Activated CD4-positive, alpha-beta T cell treated with anti-CD3 and anti-CD28 coated beads, Interleukin-2, amount 10 ng/mL, durations not matched to agents 24 days and 14 days (primary cell): ENCODE results near the gene LIN9. TPM values are rescaled to one million over a fixed set of nuclear protein-coding genes. Genes with fewer than 3 reads are reported as not detected.
A peak's percentile ranks its signal among the peaks of the same experiment; 100 is the strongest.
"Not testable (repeated sequence)": the region's sequence is repeated elsewhere in the genome, so short reads cannot be mapped to it uniquely, and the experiment has no call there.

ENCODE experiments used
- DNase-seq: peaks from one replicate; pipeline ENCODE4 v3.0.0; 2022
- H3K27ac Mint-ChIP-seq: one replicate; pipeline ENCODE4 v1.8.0; 2022; ENCODE audit warnings: mild to moderate bottlenecking, mixed read lengths
- H3K27me3 Mint-ChIP-seq: one replicate; pipeline ENCODE4 v1.8.0; 2022; ENCODE audit warnings: mixed read lengths
- H3K36me3 Mint-ChIP-seq: one replicate; pipeline ENCODE4 v1.8.0; 2022; ENCODE audit warnings: low read depth, mild to moderate bottlenecking, mixed read lengths
- H3K4me1 Mint-ChIP-seq: one replicate; pipeline ENCODE4 v1.8.0; 2021; ENCODE audit warnings: mixed read lengths
- H3K4me3 Mint-ChIP-seq: one replicate; pipeline ENCODE4 v1.8.0; 2022; ENCODE audit warnings: mild to moderate bottlenecking, moderate library complexity, mixed read lengths
- H3K9me3 Mint-ChIP-seq: one replicate; pipeline ENCODE4 v1.8.0; 2021; ENCODE audit warnings: mixed read lengths
- intact Hi-C: fragments of 100-400 bp; cut with micrococcal nuclease; formaldehyde crosslinking; loops from one replicate; pipeline ENCODE4 v1.15.1; 2023
- total RNA-seq: library from RNA; stranded (reverse); gene quantifications from 2 replicates; pipeline ENCODE4 v1.2.3, GENCODE V29; 2022

The LIN9 gene
- total RNA-seq, 1 donor from 2014 or later = 10.5 TPM

DNA sequence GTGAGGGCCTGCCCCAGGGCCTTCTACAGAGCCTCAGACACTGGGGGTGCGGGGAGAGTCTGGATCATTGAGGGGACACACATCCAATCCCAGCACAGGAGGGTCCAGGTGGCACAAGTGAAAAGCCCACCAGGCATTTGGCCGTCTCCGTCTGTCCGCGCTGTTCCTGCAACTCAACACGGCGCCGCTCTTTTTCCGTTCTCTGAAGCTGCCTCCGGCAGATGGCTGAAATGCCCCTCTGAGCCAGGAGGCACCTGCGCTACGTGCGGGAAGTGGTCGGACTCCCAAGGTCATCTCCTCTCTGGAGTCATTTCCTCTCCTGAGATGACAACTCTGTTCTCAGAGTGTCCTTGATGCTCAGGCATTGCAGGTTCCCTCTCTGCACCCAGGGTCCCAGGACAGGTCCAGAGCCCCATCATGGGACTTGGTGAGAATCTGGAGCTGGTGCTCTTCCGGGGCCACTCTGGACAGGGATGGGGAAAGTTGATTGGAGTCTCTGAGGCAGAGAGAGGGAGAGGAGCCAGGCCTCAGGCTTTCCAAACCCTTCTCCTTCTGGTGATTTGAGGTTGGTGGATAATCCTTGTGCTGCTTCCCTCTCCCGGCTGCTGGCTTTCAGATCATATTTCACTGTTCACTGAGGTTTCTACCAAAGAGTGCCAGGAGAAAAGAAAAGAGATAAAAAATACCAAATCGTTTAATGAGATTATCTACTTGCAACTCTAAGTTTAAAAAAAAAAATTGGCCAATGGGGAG lies 99.5 kb downstream of the LIN9 start:
- intact Hi-C loops = no loop called here
- no peaks in the 10 kb centered on the region for H3K36me3 Mint-ChIP-seq
- no peaks in the 10 kb centered on the region for H3K9me3 Mint-ChIP-seq
- H3K4me3 Mint-ChIP-seq = no peak overlapping the region
- H3K27me3 Mint-ChIP-seq = no peaks in the 10 kb centered on the region
- no peak for DNase-seq
- no peaks in the 10 kb centered on the region for H3K4me1 Mint-ChIP-seq
- no peak overlapping the region for H3K27ac Mint-ChIP-seq

DNA sequence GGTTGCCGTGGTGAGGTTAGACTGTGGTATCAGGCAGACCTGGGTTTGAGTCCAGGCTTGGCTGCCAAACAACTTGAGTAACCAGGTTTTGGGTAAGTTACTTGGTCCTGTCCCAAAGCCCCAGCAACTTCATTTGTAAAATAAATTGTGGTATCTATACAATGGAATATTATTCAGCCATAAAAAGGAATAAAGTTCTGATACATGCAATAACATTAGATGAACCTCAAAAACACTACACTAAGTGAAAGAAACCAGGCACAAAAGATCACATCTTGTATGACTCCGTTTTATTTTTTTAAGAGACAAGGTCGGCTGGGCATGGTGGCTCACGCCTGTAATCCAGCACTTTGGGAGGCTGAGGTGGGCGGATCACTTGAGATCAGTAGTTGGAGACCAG lies 101.9 kb downstream of the LIN9 start:
- no peaks in the 10 kb centered on the region for H3K4me1 Mint-ChIP-seq
- no peaks in the 10 kb centered on the region for H3K9me3 Mint-ChIP-seq
- no peak overlapping the region for H3K27ac Mint-ChIP-seq
- H3K27me3 Mint-ChIP-seq = peaks cover 5% of the 10 kb centered on the region
- H3K4me3 Mint-ChIP-seq = no peak overlapping the region
- H3K36me3 Mint-ChIP-seq = no peaks in the 10 kb centered on the region
- no peak for DNase-seq
- intact Hi-C loops = no loop called here

- no peaks in the 10 kb centered on the region for H3K4me1 Mint-ChIP-seq
- H3K9me3 Mint-ChIP-seq = no peaks in the 10 kb centered on the region
- intact Hi-C loops = no loop called here
- no peak overlapping the region for H3K4me3 Mint-ChIP-seq
- no peak for DNase-seq
- no peaks in the 10 kb centered on the region for H3K36me3 Mint-ChIP-seq
- no peak overlapping the region for H3K27ac Mint-ChIP-seq
- H3K27me3 Mint-ChIP-seq = peaks cover 14% of the 10 kb centered on the region
Observed at GRCh38 chr1:226204198-226204597, 104.8 kb downstream of the LIN9 start.

- H3K27ac Mint-ChIP-seq = no peak overlapping the region
- H3K4me1 Mint-ChIP-seq = no peaks in the 10 kb centered on the region
- no peaks in the 10 kb centered on the region for H3K36me3 Mint-ChIP-seq
- no peaks in the 10 kb centered on the region for H3K9me3 Mint-ChIP-seq
- peaks cover 14% of the 10 kb centered on the region for H3K27me3 Mint-ChIP-seq
- DNase-seq = no peak
- intact Hi-C loops = no loop called here
- no peak overlapping the region for H3K4me3 Mint-ChIP-seq
Observed at GRCh38 chr1:226203655-226204054, 105.3 kb downstream of the LIN9 start.

DNA sequence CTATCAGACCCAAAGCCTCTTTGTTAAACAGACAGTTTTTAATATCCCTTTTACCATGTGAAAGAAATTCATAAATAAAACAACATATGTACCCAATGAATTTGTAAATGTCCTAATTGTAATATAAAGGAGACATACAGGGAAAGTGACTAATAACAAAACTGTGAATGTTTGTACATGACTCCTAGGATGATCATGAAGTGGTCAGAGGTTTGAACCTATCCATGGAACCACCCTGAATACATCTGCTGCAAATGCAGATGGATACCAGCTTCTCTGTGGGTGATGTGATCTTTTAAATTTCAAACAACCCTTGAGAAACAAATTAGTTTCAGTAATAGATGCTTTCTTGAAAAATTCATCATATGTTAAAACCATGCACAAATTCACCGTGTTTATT lies 105.7 kb downstream of the LIN9 start:
- no peaks in the 10 kb centered on the region for H3K9me3 Mint-ChIP-seq
- DNase-seq = no peak
- H3K27me3 Mint-ChIP-seq = peaks cover 14% of the 10 kb centered on the region
- intact Hi-C loops = no loop called here
- no peak overlapping the region for H3K27ac Mint-ChIP-seq
- H3K36me3 Mint-ChIP-seq = no peaks in the 10 kb centered on the region
- no peak overlapping the region for H3K4me3 Mint-ChIP-seq
- H3K4me1 Mint-ChIP-seq = no peaks in the 10 kb centered on the region

GRCh38 chr1:226202666-226203065 lies 106.3 kb downstream of the LIN9 start:
- H3K9me3 Mint-ChIP-seq, H3K4me3 Mint-ChIP-seq, intact Hi-C loops, H3K4me1 Mint-ChIP-seq, DNase-seq, H3K27ac Mint-ChIP-seq, H3K36me3 Mint-ChIP-seq: not testable (repeated sequence)
- H3K27me3 Mint-ChIP-seq = peaks cover 14% of the 10 kb centered on the region

DNA sequence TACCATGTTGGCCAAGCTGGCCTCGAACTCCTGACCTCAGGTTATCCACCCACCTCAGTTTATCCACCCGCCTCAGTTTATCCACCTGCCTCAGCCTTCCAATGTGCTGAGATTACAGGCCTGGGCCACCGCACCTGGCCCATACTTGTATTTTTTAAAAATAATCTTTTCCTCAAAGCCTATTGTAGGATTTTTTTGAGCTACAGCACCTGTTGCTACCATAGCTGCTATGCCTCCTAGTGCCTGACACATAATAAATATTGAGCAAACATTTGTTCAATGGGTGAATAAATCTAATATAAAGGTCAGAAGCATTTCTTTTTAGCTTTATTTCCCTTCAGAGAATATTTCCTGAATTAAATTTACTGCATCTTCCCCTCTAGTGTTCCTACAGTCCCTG lies 106.7 kb downstream of the LIN9 start:
- Mint-ChIP-seq H3K4me3 (no peak overlapping the region), H3K27me3 (peaks cover 14% of the 10 kb centered on the region), H3K27ac (no peak overlapping the region), H3K9me3 (no peaks in the 10 kb centered on the region), H3K4me1 (no peaks in the 10 kb centered on the region), H3K36me3 (no peaks in the 10 kb centered on the region)
- DNase-seq = no peak
- intact Hi-C loops = no loop called here

DNA sequence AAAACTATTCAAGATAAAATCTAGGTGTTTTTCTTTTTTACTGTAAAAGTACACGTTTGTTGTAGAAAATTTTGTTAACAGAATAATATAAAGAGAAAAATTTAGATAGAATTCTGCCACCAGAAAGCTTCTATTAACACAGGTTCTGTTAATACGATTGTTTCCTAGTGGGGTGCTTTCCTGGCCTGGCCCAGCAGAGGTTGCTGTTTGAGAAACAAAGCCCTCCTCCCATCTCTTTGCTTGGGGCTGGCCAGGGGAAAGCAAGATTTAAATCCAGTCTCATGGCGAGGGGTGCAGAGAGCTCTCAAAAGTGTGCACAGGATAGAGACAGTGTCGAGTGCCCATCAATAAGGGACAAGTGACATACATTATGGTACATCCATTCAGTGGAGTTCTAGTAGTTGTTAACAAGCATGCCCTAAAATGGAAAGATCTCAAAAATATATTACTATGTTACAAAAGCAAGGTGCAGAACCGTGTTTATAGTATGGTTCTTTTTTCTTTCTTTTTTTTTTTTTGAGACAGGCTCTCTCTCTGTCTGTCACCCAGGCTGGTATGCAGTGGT lies 107.9 kb downstream of the LIN9 start:
- Mint-ChIP-seq H3K36me3 (no peaks in the 10 kb centered on the region), H3K9me3 (no peaks in the 10 kb centered on the region), H3K4me1 (peaks cover 2% of the 10 kb centered on the region), H3K27ac (no peak overlapping the region), H3K27me3 (peaks cover 14% of the 10 kb centered on the region), H3K4me3 (no peak overlapping the region)
- intact Hi-C loops = loop anchor here (2.0 kb wide), 1 partner anchor 132 kb away; no protein-coding TSS in a partner anchor
- DNase-seq = peak; percentile 59

- intact Hi-C loops = loop anchor here (2.0 kb wide), 1 partner anchor 133 kb away; no protein-coding TSS in a partner anchor
Observed at GRCh38 chr1:226199971-226200370, 109.0 kb downstream of the LIN9 start.

GRCh38 chr1:226195144-226195543 lies 113.8 kb downstream of the LIN9 start:
- H3K36me3 Mint-ChIP-seq = no peaks in the 10 kb centered on the region
- no peak overlapping the region for H3K4me3 Mint-ChIP-seq
- no peak overlapping the region for H3K27ac Mint-ChIP-seq
- peaks cover 2% of the 10 kb centered on the region for H3K4me1 Mint-ChIP-seq
- H3K9me3 Mint-ChIP-seq = no peaks in the 10 kb centered on the region
- intact Hi-C loops = no loop called here
- DNase-seq = no peak
- H3K27me3 Mint-ChIP-seq = peaks cover 6% of the 10 kb centered on the region

More at GRCh38 chr1:226199971-226200370, 109.0 kb downstream of the LIN9 start:
- Mint-ChIP-seq H3K4me3 (no peak overlapping the region), H3K27ac (no peak overlapping the region), H3K36me3 (no peaks in the 10 kb centered on the region), H3K27me3 (peaks cover 17% of the 10 kb centered on the region), H3K4me1 (peaks cover 2% of the 10 kb centered on the region), H3K9me3 (no peaks in the 10 kb centered on the region)
- no peak for DNase-seq

GRCh38 chr1:226187380-226187779 lies 121.6 kb downstream of the LIN9 start:
- Mint-ChIP-seq H3K27ac (no peak overlapping the region), H3K4me3 (peak overlapping the region; percentile 35), H3K9me3 (no peaks in the 10 kb centered on the region), H3K36me3 (peaks cover 9% of the 10 kb centered on the region), H3K27me3 (no peaks in the 10 kb centered on the region), H3K4me1 (peaks cover 26% of the 10 kb centered on the region)
- intact Hi-C loops = loop anchor here (2.0 to 5.0 kb wide), 3 partner anchors 121 to 220 kb away; partner anchors contain the start of genes LIN9 and PARP1
- DNase-seq = no peak

GRCh38 chr1:226187019-226187322 lies 122.0 kb downstream of the LIN9 start:
- H3K9me3 Mint-ChIP-seq = no peaks in the 10 kb centered on the region
- DNase-seq = no peak
- peaks cover 28% of the 10 kb centered on the region for H3K4me1 Mint-ChIP-seq
- H3K36me3 Mint-ChIP-seq = peaks cover 11% of the 10 kb centered on the region
- H3K4me3 Mint-ChIP-seq = peak overlapping the region; percentile 90
- H3K27ac Mint-ChIP-seq = peak overlapping the region; percentile 92
- intact Hi-C loops = loop anchor here (2.0 to 5.0 kb wide), 3 partner anchors 122 to 220 kb away; partner anchors contain the start of genes LIN9 and PARP1
- no peaks in the 10 kb centered on the region for H3K27me3 Mint-ChIP-seq

GRCh38 chr1:226186124-226187018 lies 122.6 kb downstream of the LIN9 start, which contains the start of gene ACBD3:
TSS of gene ACBD3 (minus strand) at chr1:226186741. CDS start at chr1:226186675, 66 bp downstream.
- Mint-ChIP-seq H3K9me3 (no peaks in the 10 kb centered on the region), H3K36me3 (peaks cover 16% of the 10 kb centered on the region), H3K4me1 (peaks cover 29% of the 10 kb centered on the region), H3K4me3 (peak within 1 kb of the TSS; percentile 97), H3K27ac (peak within 1 kb of the TSS; percentile 92), H3K27me3 (no peaks in the 10 kb centered on the region)
- DNase-seq = peak; percentile 96
- intact Hi-C loops = loop anchor here (1.0 to 5.0 kb wide), 5 partner anchors 64 to 221 kb away; partner anchors contain the start of genes H3-3A, LIN9 and PARP1
